ENCODE data around the gene EFL1.

The EFL1 gene

GRCh38 chr15:82124331-82125263 is 137.9 kb downstream of the EFL1 start:
- DNase-seq (ENCODE audit: low read depth) = no peak

DNA sequence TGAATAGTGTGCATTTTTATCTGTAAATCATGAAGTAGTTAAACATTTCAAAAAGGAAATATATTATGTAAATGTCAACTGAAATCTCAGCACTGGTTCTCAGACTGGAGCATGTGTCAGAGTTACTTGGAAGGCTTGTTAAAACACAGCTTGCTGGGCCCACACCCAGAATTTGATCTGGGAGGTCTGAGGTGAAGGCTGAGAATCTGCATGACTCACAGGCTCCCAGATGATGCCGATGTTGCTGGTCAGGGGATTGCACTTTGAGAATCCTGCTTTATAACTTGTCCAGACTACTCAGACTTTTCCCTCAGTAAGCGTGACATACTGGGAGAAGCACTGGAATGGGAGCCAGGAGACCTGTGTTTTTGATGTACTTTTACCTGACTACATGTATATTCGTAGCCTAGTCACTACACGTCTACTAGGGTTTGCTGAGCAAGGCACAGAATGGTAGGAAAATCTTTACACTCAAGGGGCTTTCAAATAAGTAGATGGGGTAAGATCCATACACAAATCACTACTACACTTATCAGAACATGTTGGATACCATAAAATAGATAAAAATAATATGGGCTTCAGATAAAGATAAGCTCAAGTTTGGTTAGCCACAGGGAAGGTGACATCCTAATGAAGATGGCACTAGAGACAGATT is 139.7 kb downstream of the EFL1 start:
- DNase-seq (ENCODE audit: low read depth) = no peak

GRCh38 chr15:82118040-82118439 is 144.5 kb downstream of the EFL1 start:
- no peak for DNase-seq (ENCODE audit: low read depth)

- no peak for DNase-seq (ENCODE audit: low read depth)
Measured at GRCh38 chr15:82117296-82117695, 145.2 kb downstream of the EFL1 start.

GRCh38 chr15:82114660-82115059 is 147.9 kb downstream of the EFL1 start:
- DNase-seq (ENCODE audit: low read depth) = no peak

- no peak for DNase-seq (ENCODE audit: low read depth)
Measured at GRCh38 chr15:82113106-82113715, 149.3 kb downstream of the EFL1 start.

DNA sequence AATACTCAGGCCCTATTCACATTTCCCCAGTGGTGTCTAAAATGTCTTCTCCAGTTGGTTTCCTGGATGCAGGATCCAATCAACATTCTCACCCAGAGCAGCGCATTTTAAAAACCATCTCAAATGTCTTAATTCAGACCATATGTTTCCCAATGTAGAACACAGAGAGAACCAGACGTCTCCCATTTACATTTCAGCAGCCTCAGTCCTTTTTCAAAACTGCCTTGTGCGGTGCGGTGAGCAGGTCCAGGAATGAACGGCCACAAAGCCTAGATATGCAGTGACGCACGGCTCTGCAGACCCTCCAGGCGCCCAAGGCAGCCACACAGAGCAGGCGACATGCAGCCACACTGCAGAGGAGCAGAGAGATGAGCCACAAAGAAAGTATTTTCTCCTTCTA is 150.6 kb downstream of the EFL1 start:
- DNase-seq (ENCODE audit: low read depth) = no peak

DNA sequence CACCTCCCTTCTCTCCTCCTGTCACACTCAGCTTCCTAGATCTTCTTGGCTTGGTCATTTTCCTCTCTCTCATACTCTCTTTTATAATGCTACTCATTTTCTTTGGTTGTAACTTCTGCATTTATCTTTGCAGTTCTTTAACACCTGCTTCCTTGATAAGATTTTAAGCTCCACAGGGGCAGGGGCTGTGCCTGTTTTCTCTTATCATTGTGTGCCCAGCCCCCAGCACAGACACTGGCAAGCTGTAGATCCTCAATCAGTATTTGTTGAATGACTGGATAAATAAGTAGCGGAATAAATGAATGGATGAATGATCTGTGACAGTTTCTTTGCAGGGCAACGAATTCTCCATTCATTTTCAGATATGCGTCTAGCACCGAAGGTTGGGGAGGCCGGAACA is 152.4 kb downstream of the EFL1 start:
- DNase-seq (ENCODE audit: low read depth) = peak; percentile 65

DNA sequence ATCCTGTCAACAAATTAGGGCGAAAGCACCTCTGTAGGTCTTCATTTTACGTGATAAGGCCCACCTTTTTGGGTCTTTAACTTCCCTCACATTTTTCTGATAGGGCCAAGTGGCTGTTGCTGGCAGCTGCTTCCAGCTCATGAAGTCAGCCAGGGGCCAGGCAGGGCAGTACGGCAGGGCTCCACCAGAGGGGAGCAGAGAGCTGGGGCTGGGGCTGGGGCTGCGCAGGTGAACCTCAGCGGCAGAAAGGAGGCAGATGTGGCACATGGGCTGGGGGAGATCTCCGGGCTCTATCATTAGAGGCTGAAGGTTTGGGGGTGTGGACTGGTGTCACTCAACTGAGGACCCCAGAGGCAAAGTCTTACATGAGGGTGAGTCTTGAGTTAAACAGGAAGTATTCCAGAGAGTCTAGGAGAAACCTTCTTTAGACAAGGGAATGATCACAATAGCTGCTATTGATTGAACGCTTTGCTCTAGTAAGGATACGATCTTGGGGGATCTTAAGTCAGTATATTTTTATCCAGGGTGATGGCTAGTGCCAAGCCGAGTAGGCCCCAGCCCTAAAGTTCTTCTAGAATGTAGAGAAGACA is 153.9 kb downstream of the EFL1 start:
- DNase-seq (ENCODE audit: low read depth) = peak; percentile 38

- DNase-seq (ENCODE audit: low read depth) = no peak
Measured at GRCh38 chr15:82106679-82107078, 155.9 kb downstream of the EFL1 start.

GRCh38 chr15:82105451-82106215 is 156.9 kb downstream of the EFL1 start:
- no peak for DNase-seq (ENCODE audit: low read depth)

DNA sequence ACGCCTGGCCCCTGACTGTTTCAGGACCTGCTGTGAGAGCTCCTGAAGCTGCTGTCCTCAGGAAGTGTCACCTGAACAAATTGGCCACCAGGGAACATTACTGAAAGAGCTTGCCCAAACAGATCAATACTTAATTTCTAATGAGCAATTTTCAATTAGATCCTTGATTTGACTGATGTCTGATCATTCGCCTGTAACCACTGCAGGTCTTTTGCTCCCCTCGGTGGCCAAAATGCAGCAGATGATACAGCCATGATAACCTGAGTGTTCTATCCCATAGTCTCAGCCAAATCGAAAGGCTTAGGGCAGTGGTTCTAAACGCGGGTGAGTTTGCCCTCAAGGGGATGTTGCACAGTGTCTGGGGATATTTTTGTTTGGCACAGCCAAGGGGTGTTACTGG is 159.1 kb downstream of the EFL1 start:
- DNase-seq (ENCODE audit: low read depth) = no peak

- DNase-seq (ENCODE audit: low read depth) = no peak
Measured at GRCh38 chr15:82100111-82100929, 162.2 kb downstream of the EFL1 start.

- DNase-seq (ENCODE audit: low read depth) = no peak
Measured at GRCh38 chr15:82098674-82099073, 163.9 kb downstream of the EFL1 start.

- DNase-seq (ENCODE audit: low read depth) = no peak
Measured at GRCh38 chr15:82095803-82096202, 166.7 kb downstream of the EFL1 start.

DNA sequence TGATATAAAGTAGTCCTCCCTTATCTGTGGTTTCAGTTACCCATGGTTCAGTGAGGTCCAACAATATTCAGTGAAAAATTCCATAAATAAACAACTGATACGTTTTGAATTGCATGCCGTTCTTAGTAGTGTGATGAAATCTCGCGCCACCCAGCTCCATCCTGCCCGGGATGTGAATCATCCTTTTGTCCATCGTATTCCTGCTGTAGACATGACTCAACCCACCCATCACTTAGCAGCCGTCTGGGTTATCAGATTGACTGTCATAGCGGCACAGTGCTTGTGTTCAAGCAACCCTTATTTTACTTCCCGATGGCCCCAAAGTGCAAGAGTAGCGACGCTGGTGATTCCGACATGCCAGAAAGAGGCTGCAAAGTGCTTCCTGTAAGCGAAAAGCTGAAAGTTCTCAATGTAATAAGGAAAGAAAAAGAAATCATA is 168.7 kb downstream of the EFL1 start:
- no peak for DNase-seq (ENCODE audit: low read depth)

DNA sequence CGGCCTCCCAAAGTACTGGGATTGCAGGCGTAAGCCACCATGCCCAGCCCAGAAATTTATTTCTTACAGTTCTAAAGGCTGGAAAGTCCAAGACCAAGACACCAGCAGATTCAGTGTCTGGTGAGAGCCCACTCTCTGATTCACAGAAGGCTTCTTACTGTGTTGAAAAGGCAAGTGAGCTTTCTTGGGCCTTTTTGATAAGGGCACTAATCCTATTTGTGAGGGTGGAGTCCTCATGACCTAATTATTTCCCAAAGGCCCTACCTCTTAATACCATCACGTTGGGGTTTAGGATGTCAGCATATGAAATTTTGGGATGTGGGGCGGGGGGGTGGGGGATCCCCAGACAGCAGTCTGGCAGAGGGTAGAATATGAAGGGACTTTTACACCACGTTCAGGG is 169.2 kb downstream of the EFL1 start:
- DNase-seq (ENCODE audit: low read depth) = no peak

DNA sequence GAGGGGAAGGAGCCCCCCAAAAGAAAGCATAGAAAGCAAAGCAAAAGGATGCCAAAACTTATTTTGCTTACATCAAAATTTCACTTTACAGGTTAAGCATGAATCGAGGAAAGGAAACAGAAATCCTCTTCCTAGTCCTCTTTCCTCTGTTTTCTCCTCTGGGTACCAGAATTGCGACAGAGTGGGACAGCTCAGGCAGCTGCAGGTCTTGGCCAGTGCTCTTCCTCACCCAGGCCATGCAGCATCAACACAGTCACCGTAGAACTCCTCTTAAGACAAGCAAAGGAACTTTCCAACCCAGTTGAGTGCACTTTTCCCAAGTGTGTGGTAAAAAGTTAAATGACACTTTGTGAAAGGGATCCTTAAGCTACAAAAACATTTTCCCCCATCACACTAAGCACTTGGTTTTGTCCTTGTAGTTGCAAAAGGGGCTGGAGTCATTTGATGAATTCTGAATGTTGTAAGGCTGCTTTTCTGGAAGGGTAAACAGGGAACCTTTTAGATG is 170.8 kb downstream of the EFL1 start:
- DNase-seq (ENCODE audit: low read depth) = no peak

DNA sequence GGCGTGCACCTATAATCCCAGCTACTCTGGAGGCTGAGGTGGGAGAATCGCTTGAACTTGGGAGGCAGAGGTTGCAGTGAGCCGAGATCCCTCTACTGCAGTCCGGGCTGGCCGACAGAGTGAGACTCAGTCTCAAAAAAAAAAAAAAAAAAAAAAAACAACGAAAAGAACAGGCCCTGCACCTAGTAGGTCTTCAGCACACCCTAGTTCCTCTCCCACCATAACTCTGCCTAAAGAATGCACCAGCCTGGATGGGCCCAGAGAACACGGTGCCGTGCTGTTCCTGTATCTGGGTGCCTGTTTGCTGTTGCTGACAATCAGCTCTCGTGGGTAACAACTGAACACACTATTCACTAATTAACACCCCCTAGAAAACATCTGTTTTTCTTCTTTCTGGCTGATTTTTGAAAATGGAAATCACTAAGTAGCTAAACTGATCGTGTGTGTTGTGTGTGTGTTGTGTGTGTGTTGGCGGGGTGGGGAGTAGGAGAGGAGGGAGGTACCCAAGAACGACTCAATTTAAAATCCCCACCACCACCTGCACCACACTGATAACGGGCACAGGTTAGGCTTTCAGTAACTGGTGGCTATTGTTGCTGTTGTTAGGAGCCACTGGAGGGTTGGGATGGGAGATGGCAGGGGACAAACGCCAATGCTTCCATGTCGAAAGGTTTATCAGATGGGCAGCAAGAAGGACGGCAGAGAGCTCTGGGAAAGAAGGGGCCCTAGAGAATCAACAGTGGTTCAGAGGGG is 176.1 kb downstream of the EFL1 start:
- no peak for DNase-seq (ENCODE audit: low read depth)

All from CMK (cell line).